Measurements from ENCODE around the gene RBM20.

- TF ChIP-seq CTCF (IDR thresholded peaks at IDR 0.05) (no peak), POLR2A (IDR thresholded peaks at IDR 0.05) (no peak)
These were observed 184.4 kb downstream of the RBM20 start for GRCh38 chr10:110828525-110828924.

All from uterus (tissue), 2 donors.